ENCODE data around the gene ULK1. TPM values are rescaled to one million over a fixed set of nuclear protein-coding genes. Genes with fewer than 3 reads are reported as not detected.

ULK1 gene
- total RNA-seq = 10 to 100 TPM; 20.3 to 31.9 TPM

DNA sequence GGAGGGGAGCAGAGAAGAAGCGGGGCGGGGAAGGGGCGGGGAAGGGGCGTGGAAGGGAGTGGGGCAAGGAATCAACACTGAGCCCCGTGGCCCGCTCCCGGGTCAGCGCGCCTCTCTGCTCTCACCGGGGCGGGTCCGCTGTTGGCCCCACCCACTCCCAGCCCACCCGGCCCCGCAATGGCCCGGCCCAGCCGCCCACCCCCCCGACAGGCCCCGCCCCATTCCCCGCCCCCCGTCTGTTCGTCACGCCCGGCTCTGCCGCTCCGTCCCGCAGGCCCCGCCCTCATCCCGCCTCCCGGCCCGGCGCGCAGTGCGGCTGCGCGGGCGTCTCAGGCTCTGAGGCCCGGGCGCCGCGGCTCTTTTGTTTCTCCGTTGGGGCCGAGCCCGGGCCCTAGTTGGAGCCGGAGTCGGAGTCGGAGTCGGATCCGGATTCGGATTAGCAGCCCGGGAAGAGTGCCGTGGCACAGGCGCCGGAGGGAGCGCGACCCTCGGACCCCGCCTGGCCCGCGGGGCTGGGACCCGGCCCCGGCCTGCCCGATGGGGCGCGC, at the start of gene ULK1:
TSS of gene ULK1 (plus strand) at position 310 of the 548 bp plus-strand sequence. CDS start 380 bp downstream, outside the sequence.
- DNase-seq = peak; percentile 92
- H3K9me3 ChIP-seq = no peaks in the 10 kb centered on the region
- peak within 1 kb of the TSS; percentile 92 for H3K27ac ChIP-seq
- TF ChIP-seq, protein P1, sequence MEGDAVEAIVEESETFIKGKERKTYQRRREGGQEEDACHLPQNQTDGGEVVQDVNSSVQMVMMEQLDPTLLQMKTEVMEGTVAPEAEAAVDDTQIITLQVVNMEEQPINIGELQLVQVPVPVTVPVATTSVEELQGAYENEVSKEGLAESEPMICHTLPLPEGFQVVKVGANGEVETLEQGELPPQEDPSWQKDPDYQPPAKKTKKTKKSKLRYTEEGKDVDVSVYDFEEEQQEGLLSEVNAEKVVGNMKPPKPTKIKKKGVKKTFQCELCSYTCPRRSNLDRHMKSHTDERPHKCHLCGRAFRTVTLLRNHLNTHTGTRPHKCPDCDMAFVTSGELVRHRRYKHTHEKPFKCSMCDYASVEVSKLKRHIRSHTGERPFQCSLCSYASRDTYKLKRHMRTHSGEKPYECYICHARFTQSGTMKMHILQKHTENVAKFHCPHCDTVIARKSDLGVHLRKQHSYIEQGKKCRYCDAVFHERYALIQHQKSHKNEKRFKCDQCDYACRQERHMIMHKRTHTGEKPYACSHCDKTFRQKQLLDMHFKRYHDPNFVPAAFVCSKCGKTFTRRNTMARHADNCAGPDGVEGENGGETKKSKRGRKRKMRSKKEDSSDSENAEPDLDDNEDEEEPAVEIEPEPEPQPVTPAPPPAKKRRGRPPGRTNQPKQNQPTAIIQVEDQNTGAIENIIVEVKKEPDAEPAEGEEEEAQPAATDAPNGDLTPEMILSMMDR (IDR thresholded peaks at IDR 0.05) = no peak
- H3K4me3 ChIP-seq = peak within 1 kb of the TSS; percentile 59
- peak within 1 kb of the TSS; percentile 77 to 92 for H3K9ac ChIP-seq (ENCODE audit: low read depth in 2 of 2, low read length in 2 of 2)
- peaks cover 5% of the 10 kb centered on the region for H3K4me1 ChIP-seq
- intact Hi-C loops (cut with DNase I) = loop anchor here (10.0 kb wide), 1 partner anchor 50 kb away; the partner anchor contains the start of gene EP400
- no peaks in the 10 kb centered on the region for H3K27me3 ChIP-seq
- no peaks in the 10 kb centered on the region for H3K36me3 ChIP-seq

DNA sequence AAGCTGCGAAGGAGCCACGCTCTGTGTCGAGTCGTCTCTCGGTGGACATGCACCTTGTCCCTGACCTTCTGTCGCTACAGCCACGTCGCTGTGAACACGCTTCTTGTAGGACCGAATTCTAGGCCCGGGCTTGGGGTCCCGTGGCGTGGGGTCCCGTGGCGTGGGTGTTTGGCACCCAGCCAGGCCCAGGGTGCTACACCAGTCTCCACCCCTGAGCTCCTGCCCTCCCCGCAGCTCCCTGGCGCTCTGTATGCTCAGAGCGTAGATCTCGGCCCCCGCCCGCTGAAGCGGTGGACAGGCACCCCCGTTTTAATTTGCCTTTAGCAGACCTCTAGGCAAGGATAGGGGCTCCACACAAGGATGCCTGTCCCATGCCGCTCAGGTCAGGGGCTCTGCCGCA, 49.8 kb upstream of the ULK1 start:
- intact Hi-C loops (cut with DNase I) = no loop called here
- Histone ChIP-seq H3K9me3 (no peaks in the 10 kb centered on the region), H3K36me3 (no peaks in the 10 kb centered on the region), H3K27me3 (no peaks in the 10 kb centered on the region), H3K9ac (ENCODE audit: low read depth in 2 of 2, low read length in 2 of 2) (no peak overlapping the region), H3K4me3 (no peak overlapping the region), H3K4me1 (no peaks in the 10 kb centered on the region), H3K27ac (no peak overlapping the region)
- no peak for DNase-seq
- TF ChIP-seq, protein P1 (IDR thresholded peaks at IDR 0.05) = no peak

DNA sequence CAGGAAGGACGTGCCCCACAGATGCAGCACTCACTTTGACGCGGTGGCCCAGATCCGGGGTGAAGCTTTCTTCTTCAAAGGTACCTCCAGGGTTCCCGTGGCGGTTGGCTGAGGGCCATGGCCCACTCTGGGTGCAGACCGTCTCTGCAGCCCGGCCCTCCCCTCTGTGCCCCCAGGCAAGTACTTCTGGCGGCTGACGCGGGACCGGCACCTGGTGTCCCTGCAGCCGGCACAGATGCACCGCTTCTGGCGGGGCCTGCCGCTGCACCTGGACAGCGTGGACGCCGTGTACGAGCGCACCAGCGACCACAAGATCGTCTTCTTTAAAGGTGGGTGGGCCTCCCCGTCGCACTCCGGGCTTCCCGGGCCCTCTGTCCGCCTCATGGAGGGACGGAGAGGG, 49.3 kb upstream of the ULK1 start:
- no peak overlapping the region for H3K27ac ChIP-seq
- no peak for DNase-seq
- H3K9ac ChIP-seq (ENCODE audit: low read depth in 2 of 2, low read length in 2 of 2) = no peak overlapping the region
- no peaks in the 10 kb centered on the region for H3K4me1 ChIP-seq
- H3K36me3 ChIP-seq = no peaks in the 10 kb centered on the region
- intact Hi-C loops (cut with DNase I) = no loop called here
- TF ChIP-seq, protein P1 (IDR thresholded peaks at IDR 0.05) = no peak
- no peaks in the 10 kb centered on the region for H3K9me3 ChIP-seq
- no peak overlapping the region for H3K4me3 ChIP-seq
- no peaks in the 10 kb centered on the region for H3K27me3 ChIP-seq

DNA sequence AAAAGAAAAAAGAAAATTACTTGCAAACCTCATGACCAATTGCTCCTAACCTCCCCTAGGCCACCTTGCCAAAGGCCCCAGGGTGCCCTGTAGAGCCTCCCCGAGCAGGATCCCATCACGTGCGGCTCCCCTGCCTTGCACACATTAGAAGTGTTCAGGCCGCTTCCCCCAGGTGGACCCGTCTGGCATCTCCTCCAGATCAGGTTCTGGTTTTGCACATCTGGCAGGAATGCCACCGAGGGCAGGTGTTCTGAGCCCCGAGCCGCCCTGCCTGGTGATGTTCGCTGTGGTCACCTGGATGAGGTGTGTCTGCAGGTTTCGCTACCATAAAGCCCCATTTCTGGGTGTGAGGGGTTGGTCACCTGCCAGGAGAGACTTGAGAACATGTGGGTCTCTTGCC, 47.0 kb upstream of the ULK1 start:
- Histone ChIP-seq H3K4me3 (no peak overlapping the region), H3K27ac (no peak overlapping the region), H3K27me3 (no peaks in the 10 kb centered on the region), H3K9me3 (no peaks in the 10 kb centered on the region), H3K4me1 (no peaks in the 10 kb centered on the region), H3K9ac (ENCODE audit: low read depth in 2 of 2, low read length in 2 of 2) (no peak overlapping the region), H3K36me3 (no peaks in the 10 kb centered on the region)
- intact Hi-C loops (cut with DNase I) = no loop called here
- no peak for DNase-seq
- TF ChIP-seq, protein P1 (IDR thresholded peaks at IDR 0.05) = no peak

DNA sequence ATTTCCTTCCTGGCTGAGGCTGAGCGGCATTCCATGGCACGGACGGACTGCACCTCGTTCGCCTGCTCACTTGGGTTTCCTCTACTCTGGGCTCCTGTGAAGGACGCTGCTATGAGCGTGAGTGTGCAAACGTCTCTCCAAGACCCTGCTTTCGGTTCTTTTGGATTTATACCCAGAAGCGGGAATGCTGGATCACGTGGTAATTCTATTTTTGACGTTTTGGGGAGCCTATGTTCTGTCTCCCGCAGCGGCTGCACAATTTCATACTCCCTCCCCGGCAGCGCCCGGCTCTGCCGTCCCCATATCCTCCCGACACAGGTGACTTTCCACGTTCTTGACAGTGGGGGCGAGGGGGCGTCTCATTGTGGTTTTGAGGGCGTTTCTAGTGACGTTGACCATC, 45.7 kb upstream of the ULK1 start:
- Histone ChIP-seq H3K4me1 (no peaks in the 10 kb centered on the region), H3K36me3 (no peaks in the 10 kb centered on the region), H3K27ac (no peak overlapping the region), H3K4me3 (no peak overlapping the region), H3K27me3 (no peaks in the 10 kb centered on the region), H3K9ac (ENCODE audit: low read depth in 2 of 2, low read length in 2 of 2) (no peak overlapping the region), H3K9me3 (no peaks in the 10 kb centered on the region)
- intact Hi-C loops (cut with DNase I) = no loop called here
- DNase-seq = no peak
- TF ChIP-seq, protein P1 (IDR thresholded peaks at IDR 0.05) = no peak
